RWPE2 (cell line): ENCODE results near the gene SEPTIN5.

Source experiments
- ATAC-seq: fragments of 200-7000 bp; cut with Tn5 transposase; 3 replicates; pipeline ENCODE4 v1.9.1; 2021; ENCODE audit warnings: low read depth
- DNase-seq: peaks from one replicate; pipeline ENCODE4 v3.0.0-alpha.2; 2020; ENCODE audit warnings: low spot score
- H3K27ac ChIP-seq: fragments of 450-650 bp; 2 replicates; pipeline ENCODE4 v1.5.1; 2017; ENCODE audit warnings: mild to moderate bottlenecking; ENCODE audit not compliant: poor library complexity, severe bottlenecking
- H3K27me3 ChIP-seq: fragments of 250-450 bp; sonication (Bioruptor Pico); 2 replicates; pipeline ENCODE4 v1.5.1; 2021; ENCODE audit warnings: mild to moderate bottlenecking, moderate library complexity; ENCODE audit not compliant: insufficient read depth, poor library complexity, severe bottlenecking
- H3K36me3 ChIP-seq: fragments of 250-450 bp; sonication (Bioruptor Pico); 2 replicates; pipeline ENCODE4 v1.5.1; 2020; ENCODE audit warnings: low read depth, mild to moderate bottlenecking, moderate library complexity
- H3K4me1 ChIP-seq: fragments of 250-450 bp; sonication (Bioruptor Pico); 2 replicates; pipeline ENCODE4 v1.5.1; 2021; ENCODE audit warnings: mild to moderate bottlenecking, moderate library complexity; ENCODE audit not compliant: insufficient read depth, poor library complexity, severe bottlenecking
- H3K4me3 ChIP-seq: fragments of 250-450 bp; sonication (Bioruptor Pico); 2 replicates; pipeline ENCODE4 v1.5.1; 2021; ENCODE audit warnings: mild to moderate bottlenecking, moderate library complexity; ENCODE audit not compliant: severe bottlenecking
- H3K9me3 ChIP-seq: fragments of 250-450 bp; sonication (Bioruptor Pico); 2 replicates; pipeline ENCODE4 v1.5.1; 2021; ENCODE audit warnings: mild to moderate bottlenecking, moderate library complexity; ENCODE audit not compliant: severe bottlenecking
- TF ChIP-seq, protein P1 (sequence below): fragments of 450-650 bp; IDR thresholded peaks from one replicate; pipeline ENCODE4 v1.5.1; 2017; ENCODE audit warnings: mild to moderate bottlenecking, moderate library complexity; ENCODE audit not compliant: poor library complexity, severe bottlenecking

Gene SEPTIN5

DNA sequence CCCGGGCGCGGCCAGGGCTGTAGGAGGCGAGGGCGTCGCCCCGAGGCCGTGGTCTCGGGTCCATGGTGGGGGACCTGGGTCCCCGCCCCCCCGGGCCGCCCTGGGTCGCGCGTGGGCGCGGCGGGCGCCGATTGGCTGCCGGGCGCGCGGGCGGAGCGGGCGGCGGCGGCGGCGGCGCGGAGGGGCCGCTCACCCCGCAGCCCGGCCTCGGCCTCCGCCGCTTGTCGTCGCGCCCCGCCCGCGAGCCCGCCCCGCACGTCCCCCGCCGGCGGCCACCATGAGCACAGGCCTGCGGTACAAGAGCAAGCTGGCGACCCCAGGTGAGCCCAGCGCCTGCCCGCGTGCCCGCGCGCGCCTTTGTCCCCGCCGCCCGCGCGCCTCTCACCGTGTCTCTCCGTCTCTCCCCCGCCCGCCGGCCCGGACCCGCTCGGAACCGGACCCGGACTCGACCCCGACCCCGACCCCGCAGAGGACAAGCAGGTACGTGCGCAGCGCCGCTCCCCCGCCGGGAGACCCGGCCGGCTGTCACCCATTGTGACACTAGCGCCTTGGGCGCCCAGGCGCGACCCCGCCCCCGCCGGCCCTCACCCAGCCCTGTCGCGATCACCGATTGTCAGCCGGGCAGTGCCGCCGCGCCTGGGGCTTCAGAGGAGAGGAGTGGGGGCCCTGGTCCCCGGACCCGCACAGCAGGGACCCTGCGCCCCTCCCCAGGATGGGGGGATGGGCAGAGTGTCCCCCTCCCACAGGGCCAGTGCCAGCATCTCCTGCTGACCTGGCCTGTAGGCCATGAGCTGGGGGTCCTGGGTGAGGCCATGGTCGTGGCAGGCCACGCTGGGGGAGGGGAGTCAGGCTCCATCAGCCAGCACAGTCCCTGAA, at the start of gene SEPTIN5:
SEPTIN5 (plus strand) TSS at position 192 of the 876 bp plus-strand sequence; CDS start at position 278, 86 bp downstream.
- DNase-seq (no peak), ATAC-seq (no peak)
- no peaks in the 10 kb centered on the region for H3K36me3 ChIP-seq
- no peaks in the 10 kb centered on the region for H3K9me3 ChIP-seq
- no peaks in the 10 kb centered on the region for H3K27me3 ChIP-seq
- peak within 1 kb of the TSS; percentile 47 for H3K4me3 ChIP-seq
- no peaks in the 10 kb centered on the region for H3K4me1 ChIP-seq
- TF ChIP-seq, protein P1, sequence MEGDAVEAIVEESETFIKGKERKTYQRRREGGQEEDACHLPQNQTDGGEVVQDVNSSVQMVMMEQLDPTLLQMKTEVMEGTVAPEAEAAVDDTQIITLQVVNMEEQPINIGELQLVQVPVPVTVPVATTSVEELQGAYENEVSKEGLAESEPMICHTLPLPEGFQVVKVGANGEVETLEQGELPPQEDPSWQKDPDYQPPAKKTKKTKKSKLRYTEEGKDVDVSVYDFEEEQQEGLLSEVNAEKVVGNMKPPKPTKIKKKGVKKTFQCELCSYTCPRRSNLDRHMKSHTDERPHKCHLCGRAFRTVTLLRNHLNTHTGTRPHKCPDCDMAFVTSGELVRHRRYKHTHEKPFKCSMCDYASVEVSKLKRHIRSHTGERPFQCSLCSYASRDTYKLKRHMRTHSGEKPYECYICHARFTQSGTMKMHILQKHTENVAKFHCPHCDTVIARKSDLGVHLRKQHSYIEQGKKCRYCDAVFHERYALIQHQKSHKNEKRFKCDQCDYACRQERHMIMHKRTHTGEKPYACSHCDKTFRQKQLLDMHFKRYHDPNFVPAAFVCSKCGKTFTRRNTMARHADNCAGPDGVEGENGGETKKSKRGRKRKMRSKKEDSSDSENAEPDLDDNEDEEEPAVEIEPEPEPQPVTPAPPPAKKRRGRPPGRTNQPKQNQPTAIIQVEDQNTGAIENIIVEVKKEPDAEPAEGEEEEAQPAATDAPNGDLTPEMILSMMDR: no peak
- H3K27ac ChIP-seq: no peak within 1 kb of the TSS

DNA sequence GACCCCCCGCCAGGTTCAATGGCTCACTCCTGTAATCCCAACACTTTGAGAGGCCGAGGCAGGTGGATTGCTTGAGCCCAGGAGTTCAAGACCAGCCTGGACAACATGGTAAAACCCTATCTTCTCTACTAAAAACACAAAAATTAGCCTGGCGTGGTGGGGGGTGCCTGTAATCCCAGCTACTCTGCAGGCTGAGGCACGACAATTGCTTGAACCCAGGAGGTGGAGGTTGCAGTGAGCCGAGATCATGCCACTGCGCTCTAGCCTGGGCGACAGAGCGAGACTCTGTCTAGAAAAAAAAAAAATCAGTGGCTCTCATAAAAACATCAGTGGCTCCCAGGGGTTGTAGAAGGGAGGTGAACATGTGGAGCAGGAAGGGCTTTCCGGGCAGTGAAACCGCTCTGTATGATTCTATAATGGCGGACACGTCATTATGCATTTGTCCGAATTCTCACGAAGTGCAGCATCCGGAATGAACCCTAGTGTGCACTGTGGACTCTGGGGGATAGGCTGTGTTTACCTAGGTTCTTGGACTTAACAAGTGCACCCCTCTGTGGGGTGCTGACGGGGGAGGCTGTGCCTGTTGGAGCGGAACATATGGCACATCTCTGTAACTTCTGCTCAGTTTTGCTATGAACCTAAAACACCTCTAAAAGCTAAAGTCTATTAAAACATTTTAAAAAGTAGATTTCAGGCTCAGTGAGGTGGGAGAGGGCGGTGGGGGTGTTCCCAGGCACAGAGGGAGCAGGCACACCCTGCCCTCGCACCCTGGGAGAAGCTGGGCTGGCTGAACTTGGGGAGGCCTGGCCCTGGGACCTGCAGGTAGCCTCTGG, 49.1 kb upstream of the SEPTIN5 start:
- H3K27ac ChIP-seq: no peak overlapping the region
- H3K4me1 ChIP-seq: peaks cover 4% of the 10 kb centered on the region
- no peaks in the 10 kb centered on the region for H3K9me3 ChIP-seq
- TF ChIP-seq, protein P1: no peak
- no peaks in the 10 kb centered on the region for H3K36me3 ChIP-seq
- no peak overlapping the region for H3K4me3 ChIP-seq
- no peaks in the 10 kb centered on the region for H3K27me3 ChIP-seq
- no peak for DNase-seq
- ATAC-seq: no peak

DNA sequence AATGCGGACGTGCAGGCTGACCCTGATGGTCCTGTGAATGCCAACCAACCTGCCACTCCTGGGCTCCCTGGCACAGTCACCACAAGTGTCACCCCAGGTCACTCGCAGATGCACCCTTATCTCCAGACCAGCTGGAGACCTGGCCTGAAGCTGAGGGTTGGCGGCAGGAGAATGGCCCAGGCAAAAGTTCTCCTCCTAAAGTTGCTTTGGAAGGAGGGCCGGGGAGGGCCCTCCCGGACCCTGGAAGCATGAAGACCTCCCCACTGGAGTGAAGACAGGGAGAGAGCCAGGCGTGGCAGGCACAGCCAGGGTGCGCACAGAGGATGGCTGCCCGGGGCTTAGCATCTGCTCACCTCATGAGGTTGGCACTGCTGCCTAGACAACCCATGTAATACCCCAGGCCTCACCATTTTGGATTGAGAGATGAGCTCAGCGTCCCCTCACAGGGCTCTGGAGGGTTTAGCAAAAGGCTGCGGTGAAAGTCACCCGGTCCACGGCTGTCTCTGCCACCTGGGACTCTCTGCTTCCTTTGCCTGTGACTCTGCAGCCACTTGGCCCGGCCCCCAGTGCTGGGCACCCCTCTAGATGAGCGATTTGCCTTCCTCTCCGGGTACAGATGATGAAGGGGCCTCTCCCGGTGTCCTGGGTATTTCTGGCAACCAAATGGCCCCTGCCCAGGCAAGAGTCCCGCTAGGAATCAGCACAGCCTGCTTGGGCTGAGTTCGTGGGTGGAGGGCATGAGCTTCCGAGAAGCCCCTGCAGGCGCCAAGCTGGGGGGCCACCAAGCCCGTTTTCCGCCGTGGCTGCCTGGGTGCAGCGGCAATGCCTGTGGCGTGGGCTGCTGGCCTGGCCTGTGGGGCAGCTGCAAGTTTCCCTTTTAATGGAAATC, 48.3 kb upstream of the SEPTIN5 start:
- Histone ChIP-seq H3K27me3 (no peaks in the 10 kb centered on the region), H3K36me3 (no peaks in the 10 kb centered on the region), H3K9me3 (no peaks in the 10 kb centered on the region), H3K27ac (no peak overlapping the region), H3K4me1 (peaks cover 4% of the 10 kb centered on the region), H3K4me3 (no peak overlapping the region)
- TF ChIP-seq, protein P1: no peak
- no peak for DNase-seq
- ATAC-seq: no peak

DNA sequence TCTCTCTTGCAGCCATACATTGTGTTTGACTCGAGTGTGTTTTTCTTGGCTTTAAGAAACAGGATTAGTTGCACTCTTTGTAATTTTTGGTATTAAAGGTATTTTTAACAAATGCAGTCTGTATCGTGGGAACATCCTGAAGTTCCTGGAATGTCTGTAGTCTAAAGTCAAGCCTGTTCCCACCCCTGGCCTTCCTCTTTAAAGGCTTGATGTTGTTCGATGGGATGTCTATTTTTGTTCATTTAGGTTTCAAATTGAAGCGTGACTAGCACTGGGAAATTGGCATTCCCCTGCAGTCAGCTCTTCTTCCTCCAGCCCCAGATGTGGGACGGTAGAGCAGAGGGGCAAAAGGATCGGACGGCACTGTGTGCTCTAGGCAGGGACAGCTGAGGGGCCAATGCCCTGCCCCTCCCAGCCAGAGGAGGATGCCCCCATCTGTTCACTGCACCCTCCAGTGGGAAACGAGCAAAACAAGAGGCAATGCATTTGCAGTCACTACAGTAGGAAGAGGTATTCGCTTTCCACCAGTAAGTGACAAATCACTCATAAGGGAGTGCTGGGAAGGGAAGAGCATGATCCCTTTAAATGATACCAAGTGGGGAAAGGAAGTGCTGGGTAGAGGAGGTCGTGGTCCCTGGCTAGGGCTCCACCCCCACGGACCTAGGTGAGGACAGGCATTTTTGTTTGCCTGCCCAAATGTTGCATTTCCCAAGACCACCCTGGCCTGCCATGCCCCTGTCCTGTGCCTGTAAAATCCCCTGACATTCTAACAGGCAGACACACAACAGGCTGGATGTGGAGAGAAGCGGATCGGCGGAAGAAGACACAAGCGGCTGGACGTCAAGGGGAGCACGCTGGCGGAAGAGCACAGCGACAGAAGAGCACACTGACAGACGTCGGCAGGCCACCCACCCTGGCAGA, 47.4 kb upstream of the SEPTIN5 start:
- TF ChIP-seq, protein P1: no peak
- no peak for DNase-seq
- Histone ChIP-seq H3K9me3 (no peaks in the 10 kb centered on the region), H3K27me3 (no peaks in the 10 kb centered on the region), H3K27ac (no peak overlapping the region), H3K36me3 (no peaks in the 10 kb centered on the region), H3K4me3 (no peak overlapping the region), H3K4me1 (peaks cover 4% of the 10 kb centered on the region)
- ATAC-seq: no peak
